PC-9 (cell line): ENCODE measurements around the gene AADACL4.

Source experiments
- EZH2 ChIP-seq: fragments of 200-600 bp; sonication (generic); IDR thresholded peaks from 2 replicates; pipeline ENCODE4 v1.8.0; 2017; ENCODE audit warnings: antibody characterized with exemption, low read depth
- TF ChIP-seq, protein P1 (sequence below): fragments of 200-600 bp; sonication (generic); conservative IDR thresholded peaks from 2 replicates; pipeline ENCODE4 v1.6.1; 2017; ENCODE audit warnings: mixed run types, antibody characterized with exemption, mild to moderate bottlenecking, moderate library complexity

DNA sequence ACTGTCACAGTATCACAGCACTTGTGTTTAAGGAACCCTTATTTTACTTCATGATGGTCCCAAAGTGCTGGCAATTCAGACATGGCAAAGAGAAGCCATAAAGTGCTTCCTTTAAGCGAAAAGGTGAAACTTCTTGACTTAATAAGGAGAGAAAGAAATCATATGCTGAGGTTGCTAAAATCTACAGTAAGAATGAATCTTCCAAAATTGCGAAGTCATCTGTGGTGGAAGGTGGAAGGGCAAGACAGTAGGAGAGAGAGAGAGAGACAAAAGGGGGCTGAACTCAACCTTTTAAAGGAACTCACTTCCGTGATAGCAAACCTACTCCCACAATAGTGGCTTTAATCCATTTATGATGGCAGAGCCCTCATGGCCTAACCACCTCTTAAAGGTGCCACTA lies 52.8 kb downstream of the AADACL4 start:
- TF ChIP-seq, protein P1, sequence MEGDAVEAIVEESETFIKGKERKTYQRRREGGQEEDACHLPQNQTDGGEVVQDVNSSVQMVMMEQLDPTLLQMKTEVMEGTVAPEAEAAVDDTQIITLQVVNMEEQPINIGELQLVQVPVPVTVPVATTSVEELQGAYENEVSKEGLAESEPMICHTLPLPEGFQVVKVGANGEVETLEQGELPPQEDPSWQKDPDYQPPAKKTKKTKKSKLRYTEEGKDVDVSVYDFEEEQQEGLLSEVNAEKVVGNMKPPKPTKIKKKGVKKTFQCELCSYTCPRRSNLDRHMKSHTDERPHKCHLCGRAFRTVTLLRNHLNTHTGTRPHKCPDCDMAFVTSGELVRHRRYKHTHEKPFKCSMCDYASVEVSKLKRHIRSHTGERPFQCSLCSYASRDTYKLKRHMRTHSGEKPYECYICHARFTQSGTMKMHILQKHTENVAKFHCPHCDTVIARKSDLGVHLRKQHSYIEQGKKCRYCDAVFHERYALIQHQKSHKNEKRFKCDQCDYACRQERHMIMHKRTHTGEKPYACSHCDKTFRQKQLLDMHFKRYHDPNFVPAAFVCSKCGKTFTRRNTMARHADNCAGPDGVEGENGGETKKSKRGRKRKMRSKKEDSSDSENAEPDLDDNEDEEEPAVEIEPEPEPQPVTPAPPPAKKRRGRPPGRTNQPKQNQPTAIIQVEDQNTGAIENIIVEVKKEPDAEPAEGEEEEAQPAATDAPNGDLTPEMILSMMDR: no peak
- TF ChIP-seq EZH2: no peak
